Measurements from ENCODE around the gene PMAIP1. TPM values are rescaled to one million over a fixed set of nuclear protein-coding genes. Genes with fewer than 3 reads are reported as not detected.

Gene PMAIP1
- total and polyA plus RNA-seq, 4 donors: 0.08 to 5.5 (median 0.25) TPM

DNA sequence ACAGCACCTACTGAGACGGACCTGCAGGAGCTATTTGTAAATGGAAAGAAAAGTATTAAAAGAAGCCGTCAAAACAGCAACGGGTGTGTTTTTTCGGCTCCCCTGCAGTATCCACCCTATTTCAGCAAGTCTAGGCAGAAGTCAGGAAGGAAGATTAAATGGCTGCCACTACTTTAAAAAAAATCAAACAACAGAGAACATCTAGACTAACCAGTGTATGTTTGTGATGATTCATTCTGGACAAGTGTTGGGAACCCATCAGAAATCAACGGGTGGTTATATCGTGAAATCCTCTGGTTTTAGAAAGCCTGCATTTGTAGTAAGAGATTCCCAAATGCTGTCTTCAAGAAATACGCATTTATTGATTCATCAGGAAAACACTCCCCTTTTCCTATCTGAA, 9.0 kb downstream of the PMAIP1 start (continued):
- no peak for TF ChIP-seq ZBTB33 (IDR thresholded peaks at IDR 0.05)
- TF ChIP-seq, protein P1, sequence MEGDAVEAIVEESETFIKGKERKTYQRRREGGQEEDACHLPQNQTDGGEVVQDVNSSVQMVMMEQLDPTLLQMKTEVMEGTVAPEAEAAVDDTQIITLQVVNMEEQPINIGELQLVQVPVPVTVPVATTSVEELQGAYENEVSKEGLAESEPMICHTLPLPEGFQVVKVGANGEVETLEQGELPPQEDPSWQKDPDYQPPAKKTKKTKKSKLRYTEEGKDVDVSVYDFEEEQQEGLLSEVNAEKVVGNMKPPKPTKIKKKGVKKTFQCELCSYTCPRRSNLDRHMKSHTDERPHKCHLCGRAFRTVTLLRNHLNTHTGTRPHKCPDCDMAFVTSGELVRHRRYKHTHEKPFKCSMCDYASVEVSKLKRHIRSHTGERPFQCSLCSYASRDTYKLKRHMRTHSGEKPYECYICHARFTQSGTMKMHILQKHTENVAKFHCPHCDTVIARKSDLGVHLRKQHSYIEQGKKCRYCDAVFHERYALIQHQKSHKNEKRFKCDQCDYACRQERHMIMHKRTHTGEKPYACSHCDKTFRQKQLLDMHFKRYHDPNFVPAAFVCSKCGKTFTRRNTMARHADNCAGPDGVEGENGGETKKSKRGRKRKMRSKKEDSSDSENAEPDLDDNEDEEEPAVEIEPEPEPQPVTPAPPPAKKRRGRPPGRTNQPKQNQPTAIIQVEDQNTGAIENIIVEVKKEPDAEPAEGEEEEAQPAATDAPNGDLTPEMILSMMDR (IDR thresholded peaks at IDR 0.05; ENCODE audit: low read depth, low read length, missing input control): no peak

DNA sequence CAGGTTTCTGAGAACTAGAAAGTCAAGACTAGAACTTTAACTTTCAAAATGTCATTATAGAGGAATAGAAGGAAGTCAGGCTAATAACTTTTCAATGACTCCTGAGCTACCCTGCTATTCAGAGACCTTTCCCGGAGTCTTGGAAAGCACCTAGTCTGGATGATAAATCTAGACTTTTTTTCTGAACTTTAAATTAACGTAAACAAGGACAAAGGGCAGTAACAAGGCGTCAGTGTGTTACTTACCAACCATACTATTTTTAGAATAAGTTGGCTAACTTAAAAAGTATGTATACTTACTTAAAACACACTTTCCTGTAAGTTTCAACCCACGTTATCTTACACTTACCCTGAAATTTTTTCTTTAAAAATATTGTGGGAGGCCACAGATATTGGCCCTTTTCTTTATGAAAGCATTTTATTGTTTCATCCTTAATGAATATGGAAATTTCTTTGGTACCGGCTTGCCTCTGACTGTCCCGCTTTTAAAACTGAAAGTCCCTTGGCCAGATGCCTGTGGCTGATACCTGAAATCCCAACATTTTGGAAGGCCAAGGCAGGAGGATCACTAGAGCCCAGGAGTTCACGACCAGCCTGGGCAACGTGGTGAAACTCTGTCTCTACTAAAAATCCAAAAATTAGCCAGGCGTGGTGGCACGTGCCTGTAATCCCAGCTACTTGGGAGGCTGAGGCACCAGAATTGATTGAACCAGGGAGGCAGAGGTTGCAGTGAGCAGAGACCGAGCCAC, 9.7 kb downstream of the PMAIP1 start:
- WGBS: 72% methylated on average over 11 of the region's 11 CpGs
- Histone ChIP-seq H3K9ac (ENCODE audit: low read depth in 1 of 2, low read length in 2 of 2) (no peak overlapping the region), H3K27me3 (ENCODE audit: control insufficient read depth in 4 of 4, insufficient read depth in 4 of 4, low read length in 3 of 4) (no peaks in the 10 kb centered on the region)

More for the DNA sequence above, 9.7 kb downstream of the PMAIP1 start:
- Histone ChIP-seq H3K4me1 (ENCODE audit: control insufficient read depth in 4 of 4, insufficient read depth in 4 of 4, low read length in 3 of 4) (no peaks in the 10 kb centered on the region), H3K4me3 (ENCODE audit: low read depth in 1 of 3, low read length in 3 of 3) (no peak overlapping the region), H3K27ac (ENCODE audit: low read depth in 1 of 2, low read length in 2 of 2) (no peak overlapping the region), H3K9me3 (ENCODE audit: control insufficient read depth in 4 of 4, low read length in 3 of 4) (peaks cover 0 to 4% (median under 1%) of the 10 kb centered on the region in 4 donors), H3K36me3 (ENCODE audit: control insufficient read depth in 4 of 4, insufficient read depth in 3 of 4, low read depth in 1 of 4, low read length in 3 of 4) (no peaks in the 10 kb centered on the region)
- TF ChIP-seq EGR1 (IDR thresholded peaks at IDR 0.05; ENCODE audit: low read depth in 2 of 2) (no peak), RAD21 (IDR thresholded peaks at IDR 0.05) (no peak), YY1 (IDR thresholded peaks at IDR 0.05) (no peak), RXRA (IDR thresholded peaks at IDR 0.05) (no peak), HNF4A (conservative IDR thresholded peaks at IDR 0.05) (no peak), FOXA2 (IDR thresholded peaks at IDR 0.05) (no peak), NR2F2 (IDR thresholded peaks at IDR 0.05) (no peak), JUND (IDR thresholded peaks at IDR 0.05) (no peak), TAF1 (conservative IDR thresholded peaks at IDR 0.05) (no peak), MAX (IDR thresholded peaks at IDR 0.05) (no peak), SP1 (IDR thresholded peaks at IDR 0.05) (no peak), HNF4G (IDR thresholded peaks at IDR 0.05) (no peak), GABPA (IDR thresholded peaks at IDR 0.05 in 1 of 2, conservative IDR thresholded peaks at IDR 0.05 in 1 of 2) (no peak), ZBTB33 (IDR thresholded peaks at IDR 0.05) (no peak), FOXA1 (IDR thresholded peaks at IDR 0.05) (no peak)
- TF ChIP-seq, protein P1 (IDR thresholded peaks at IDR 0.05; ENCODE audit: low read depth, low read length, missing input control): no peak
- TF ChIP-seq, protein P2, sequence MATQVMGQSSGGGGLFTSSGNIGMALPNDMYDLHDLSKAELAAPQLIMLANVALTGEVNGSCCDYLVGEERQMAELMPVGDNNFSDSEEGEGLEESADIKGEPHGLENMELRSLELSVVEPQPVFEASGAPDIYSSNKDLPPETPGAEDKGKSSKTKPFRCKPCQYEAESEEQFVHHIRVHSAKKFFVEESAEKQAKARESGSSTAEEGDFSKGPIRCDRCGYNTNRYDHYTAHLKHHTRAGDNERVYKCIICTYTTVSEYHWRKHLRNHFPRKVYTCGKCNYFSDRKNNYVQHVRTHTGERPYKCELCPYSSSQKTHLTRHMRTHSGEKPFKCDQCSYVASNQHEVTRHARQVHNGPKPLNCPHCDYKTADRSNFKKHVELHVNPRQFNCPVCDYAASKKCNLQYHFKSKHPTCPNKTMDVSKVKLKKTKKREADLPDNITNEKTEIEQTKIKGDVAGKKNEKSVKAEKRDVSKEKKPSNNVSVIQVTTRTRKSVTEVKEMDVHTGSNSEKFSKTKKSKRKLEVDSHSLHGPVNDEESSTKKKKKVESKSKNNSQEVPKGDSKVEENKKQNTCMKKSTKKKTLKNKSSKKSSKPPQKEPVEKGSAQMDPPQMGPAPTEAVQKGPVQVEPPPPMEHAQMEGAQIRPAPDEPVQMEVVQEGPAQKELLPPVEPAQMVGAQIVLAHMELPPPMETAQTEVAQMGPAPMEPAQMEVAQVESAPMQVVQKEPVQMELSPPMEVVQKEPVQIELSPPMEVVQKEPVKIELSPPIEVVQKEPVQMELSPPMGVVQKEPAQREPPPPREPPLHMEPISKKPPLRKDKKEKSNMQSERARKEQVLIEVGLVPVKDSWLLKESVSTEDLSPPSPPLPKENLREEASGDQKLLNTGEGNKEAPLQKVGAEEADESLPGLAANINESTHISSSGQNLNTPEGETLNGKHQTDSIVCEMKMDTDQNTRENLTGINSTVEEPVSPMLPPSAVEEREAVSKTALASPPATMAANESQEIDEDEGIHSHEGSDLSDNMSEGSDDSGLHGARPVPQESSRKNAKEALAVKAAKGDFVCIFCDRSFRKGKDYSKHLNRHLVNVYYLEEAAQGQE (IDR thresholded peaks at IDR 0.05): no peak
- TF ChIP-seq, protein P3, sequence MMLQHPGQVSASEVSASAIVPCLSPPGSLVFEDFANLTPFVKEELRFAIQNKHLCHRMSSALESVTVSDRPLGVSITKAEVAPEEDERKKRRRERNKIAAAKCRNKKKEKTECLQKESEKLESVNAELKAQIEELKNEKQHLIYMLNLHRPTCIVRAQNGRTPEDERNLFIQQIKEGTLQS (IDR thresholded peaks at IDR 0.05): no peak
- no peak for DNase-seq (ENCODE audit: low spot score)

Data from liver (tissue), 9 donors.